LNCaP clone FGC (cell line): ENCODE data around the gene GSN.
A peak's percentile ranks its signal among the peaks of the same experiment; 100 is the strongest.

ENCODE experiments used
- DNase-seq: peaks from one replicate; pipeline ENCODE4 v3.0.0-alpha.2; 2011; ENCODE audit warnings: low read depth
- H3K4me3 ChIP-seq: 2 replicates; pipeline ENCODE4 v1.5.1; 2011; ENCODE audit warnings: mild to moderate bottlenecking, low read depth, low read length, control low read depth
- TF ChIP-seq, protein P1 (sequence below): IDR thresholded peaks from 2 replicates; pipeline ENCODE4 v1.5.1; 2012; ENCODE audit warnings: mild to moderate bottlenecking; ENCODE audit not compliant: control insufficient read depth, insufficient read depth; ENCODE audit errors: extremely low read depth

GSN gene

GRCh38 chr9:121274851-121275250 lies 6.9 kb downstream of the GSN start:
- H3K4me3 ChIP-seq = no peak overlapping the region
- TF ChIP-seq, protein P1, sequence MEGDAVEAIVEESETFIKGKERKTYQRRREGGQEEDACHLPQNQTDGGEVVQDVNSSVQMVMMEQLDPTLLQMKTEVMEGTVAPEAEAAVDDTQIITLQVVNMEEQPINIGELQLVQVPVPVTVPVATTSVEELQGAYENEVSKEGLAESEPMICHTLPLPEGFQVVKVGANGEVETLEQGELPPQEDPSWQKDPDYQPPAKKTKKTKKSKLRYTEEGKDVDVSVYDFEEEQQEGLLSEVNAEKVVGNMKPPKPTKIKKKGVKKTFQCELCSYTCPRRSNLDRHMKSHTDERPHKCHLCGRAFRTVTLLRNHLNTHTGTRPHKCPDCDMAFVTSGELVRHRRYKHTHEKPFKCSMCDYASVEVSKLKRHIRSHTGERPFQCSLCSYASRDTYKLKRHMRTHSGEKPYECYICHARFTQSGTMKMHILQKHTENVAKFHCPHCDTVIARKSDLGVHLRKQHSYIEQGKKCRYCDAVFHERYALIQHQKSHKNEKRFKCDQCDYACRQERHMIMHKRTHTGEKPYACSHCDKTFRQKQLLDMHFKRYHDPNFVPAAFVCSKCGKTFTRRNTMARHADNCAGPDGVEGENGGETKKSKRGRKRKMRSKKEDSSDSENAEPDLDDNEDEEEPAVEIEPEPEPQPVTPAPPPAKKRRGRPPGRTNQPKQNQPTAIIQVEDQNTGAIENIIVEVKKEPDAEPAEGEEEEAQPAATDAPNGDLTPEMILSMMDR = no peak
- DNase-seq = no peak

- no peak overlapping the region for H3K4me3 ChIP-seq
- TF ChIP-seq, protein P1 = no peak
- DNase-seq = no peak
Observed at GRCh38 chr9:121275781-121276658, 8.1 kb downstream of the GSN start.

GRCh38 chr9:121277026-121277425 lies 9.1 kb downstream of the GSN start:
- TF ChIP-seq, protein P1 = no peak
- no peak for DNase-seq
- no peak overlapping the region for H3K4me3 ChIP-seq

- H3K4me3 ChIP-seq = no peak overlapping the region
- TF ChIP-seq, protein P1 = no peak
- no peak for DNase-seq
Observed at GRCh38 chr9:121277518-121278295, 9.7 kb downstream of the GSN start.

DNA sequence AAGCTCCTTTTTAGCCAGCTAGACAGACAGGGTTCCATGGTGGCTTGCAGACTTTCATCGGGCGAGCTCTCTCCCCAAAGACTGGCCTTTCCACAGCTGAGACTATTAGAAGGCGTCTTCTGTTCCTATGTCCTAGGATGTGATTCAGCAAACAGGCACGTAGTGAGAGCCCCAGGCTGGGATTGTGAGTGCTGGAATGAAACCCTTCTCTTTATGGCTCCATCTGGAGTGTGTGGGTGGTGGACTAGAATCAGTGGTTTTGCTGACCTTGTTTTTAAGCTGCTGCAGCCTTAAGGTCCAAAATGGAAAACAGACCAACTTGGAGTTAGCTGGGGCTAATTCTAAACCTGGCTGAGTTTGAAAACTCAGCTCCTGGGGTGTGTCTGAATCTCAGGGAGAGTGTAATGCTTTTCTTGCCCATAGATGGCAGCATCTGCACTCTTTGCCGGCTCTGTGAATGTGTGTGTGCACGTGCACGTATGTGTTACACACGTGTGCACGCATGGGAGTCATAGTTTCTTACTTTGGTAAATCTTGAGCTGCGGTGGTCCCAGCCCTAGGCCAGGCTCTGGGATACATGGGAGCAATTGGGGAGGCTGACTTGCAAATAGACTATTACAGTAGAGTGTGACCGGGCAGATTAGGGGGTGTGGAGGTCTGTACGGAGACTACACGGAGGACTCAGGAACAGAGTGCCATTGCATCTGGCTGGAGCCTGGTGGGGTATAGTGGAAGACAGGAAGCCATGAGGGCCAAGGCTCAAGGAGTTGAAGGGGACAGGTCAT lies 10.7 kb downstream of the GSN start:
- TF ChIP-seq, protein P1 = peak; percentile 78
- peak; percentile 15 for DNase-seq
- H3K4me3 ChIP-seq = no peak overlapping the region

DNA sequence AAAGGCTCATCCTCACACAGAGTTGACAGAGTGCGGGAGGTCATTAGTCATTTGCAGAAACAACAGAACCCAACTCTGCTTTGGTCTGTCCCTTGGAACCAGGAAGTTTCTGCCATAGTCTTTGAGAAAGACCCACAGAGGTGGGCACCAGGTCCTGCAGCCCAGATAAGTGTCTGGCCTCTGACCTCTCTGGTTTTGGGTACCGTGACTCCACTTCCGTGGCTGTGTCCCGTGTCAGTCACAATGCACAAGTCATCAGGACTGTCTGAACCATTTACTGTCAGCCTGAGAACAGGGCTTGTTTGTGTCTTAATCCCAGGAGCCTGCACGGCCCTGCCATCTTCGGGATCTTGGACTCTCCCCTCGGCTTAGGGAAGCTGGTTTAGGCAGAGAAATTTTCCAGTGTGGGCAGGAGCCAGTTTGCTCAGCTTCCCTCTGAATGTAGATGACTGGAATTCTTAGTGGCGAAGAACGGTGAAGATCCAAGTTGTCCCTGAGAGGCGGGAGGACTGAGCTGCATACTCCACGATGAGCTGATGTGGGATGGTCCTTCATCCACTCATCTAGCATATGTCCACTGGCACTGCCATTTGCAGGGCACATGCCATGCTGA lies 11.9 kb downstream of the GSN start:
- no peak for DNase-seq
- TF ChIP-seq, protein P1 = no peak
- H3K4me3 ChIP-seq = no peak overlapping the region
